EH (cell line): ENCODE data around the gene TYSND1.
"Not testable (repeated sequence)": the region's sequence is repeated elsewhere in the genome, so short reads cannot be mapped to it uniquely, and the experiment has no call there.

Source experiments
- DNase-seq: peaks from one replicate; pipeline ENCODE4 v3.0.0-alpha.2; 2015; ENCODE audit warnings: low read depth

The TYSND1 gene

GRCh38 chr10:70132098-70133029, 14.1 kb downstream of the TYSND1 start, which contains the start of gene AIFM2:
TSS of gene AIFM2 (minus strand) at chr10:70132825. CDS start at chr10:70124084, 8,741 bp downstream.
- peak; percentile 79 for DNase-seq

DNA sequence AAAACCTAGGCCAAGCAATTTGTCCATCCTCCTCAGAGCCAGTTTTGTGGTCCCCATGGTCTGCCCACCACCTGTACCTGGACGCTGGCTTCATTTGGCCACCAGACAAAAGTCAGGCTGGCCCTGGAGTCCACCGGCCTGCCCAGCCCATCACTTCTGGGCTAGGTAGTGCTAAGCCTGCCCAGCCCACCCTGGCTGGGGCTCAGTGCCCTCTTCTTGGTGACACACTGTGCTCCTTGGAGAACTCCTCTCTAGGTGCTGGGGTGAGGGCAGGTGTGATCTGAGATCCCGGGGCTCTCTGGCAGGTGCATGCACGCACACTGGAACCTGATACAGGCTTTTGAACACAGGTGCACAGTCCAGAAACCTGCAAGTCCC, 15.0 kb downstream of the TYSND1 start:
- no peak for DNase-seq

DNA sequence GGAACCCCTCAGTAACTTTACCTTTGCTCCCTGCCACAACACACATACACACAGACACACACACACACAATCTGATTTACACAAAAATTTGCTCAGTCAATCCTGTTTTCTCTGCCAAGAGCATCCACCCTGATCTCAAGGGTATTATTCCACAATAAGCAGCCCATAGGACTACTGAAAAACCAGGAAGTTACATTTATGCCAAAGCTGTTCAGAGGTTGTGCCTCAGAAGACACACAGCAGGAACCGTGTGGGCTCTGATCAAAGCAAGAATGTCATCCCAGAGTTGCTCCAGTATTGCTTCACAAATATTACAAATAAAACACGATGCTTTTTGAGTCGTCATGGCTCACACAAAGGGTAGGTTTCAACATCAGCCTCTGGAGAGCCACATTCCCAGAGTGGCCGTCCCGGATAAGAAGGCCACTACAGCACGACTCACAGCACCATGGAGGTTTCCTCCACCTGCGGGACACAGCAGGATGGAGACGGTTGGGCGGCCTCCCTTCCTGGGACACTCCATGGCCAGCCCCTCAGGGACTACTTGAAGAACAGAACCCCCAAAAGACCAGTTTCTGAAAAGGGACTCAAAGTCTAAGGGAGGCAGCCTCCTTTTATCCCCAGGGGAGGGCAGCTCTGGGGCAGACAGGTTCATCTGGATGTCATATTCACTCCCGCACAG, 15.5 kb downstream of the TYSND1 start:
- peak; percentile 55 for DNase-seq

DNA sequence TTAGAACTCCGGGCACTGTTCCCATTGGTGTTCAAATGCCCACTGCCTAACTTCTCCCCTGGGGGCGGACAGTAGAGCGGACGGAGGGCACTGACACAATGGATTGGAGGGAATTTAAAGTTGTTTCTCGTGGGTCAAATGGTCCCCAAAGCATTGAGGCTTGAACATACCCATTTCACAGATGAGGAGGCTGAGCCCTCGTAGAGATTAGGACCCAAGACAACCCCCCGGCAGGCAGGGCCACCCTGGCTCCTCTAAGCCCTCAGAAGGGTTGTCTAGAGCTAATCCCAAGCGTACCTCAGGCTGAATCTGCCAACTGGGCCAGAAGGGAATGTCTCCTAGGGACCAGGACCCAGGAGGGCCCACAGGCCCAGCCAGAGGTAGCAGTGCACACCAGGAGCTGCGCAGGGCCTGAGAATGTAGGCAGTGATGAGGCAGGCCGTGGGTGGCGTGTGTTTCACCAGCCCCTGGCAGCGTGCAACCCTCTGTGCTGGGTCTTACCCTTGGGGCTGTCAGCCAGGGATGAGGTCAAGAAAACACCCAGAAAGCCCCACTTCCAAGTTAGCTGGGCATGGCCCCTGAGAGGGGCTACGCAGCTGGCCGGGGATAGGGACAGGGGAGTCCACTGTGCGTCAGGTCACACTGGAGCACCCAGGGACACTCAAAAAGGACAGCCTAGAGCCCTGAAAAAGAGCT, 19.7 kb downstream of the TYSND1 start:
- DNase-seq = no peak

- no peak for DNase-seq
Observed at GRCh38 chr10:70125918-70126552, 20.5 kb downstream of the TYSND1 start.

GRCh38 chr10:70124918-70125317, 21.6 kb downstream of the TYSND1 start:
- DNase-seq = no peak

GRCh38 chr10:70124415-70124814, 22.1 kb downstream of the TYSND1 start:
- DNase-seq = no peak

- DNase-seq = no peak
Observed at GRCh38 chr10:70123817-70124216, 22.7 kb downstream of the TYSND1 start.

DNA sequence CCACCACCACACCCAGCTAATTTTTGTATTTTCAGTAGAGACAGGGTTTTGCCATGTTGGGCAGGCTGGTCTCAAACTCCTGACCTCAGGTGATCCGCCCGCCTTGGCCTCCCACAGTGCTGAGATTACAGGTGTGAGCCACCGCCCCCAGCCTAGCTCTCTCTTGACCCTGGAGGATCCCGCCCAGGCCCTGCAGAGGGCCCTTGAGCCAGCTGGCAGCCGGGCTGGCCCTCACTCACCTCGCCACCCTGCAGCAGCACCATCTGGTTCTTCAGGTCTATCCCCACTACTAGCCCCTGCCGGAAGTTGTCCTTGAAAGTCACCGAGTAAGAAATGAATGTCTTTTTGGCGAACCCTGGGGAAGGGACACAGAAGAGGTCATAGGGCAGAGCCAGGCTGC, 23.3 kb downstream of the TYSND1 start:
- not testable (repeated sequence) for DNase-seq

GRCh38 chr10:70122742-70123141, 23.8 kb downstream of the TYSND1 start:
- DNase-seq = peak; percentile 25

DNA sequence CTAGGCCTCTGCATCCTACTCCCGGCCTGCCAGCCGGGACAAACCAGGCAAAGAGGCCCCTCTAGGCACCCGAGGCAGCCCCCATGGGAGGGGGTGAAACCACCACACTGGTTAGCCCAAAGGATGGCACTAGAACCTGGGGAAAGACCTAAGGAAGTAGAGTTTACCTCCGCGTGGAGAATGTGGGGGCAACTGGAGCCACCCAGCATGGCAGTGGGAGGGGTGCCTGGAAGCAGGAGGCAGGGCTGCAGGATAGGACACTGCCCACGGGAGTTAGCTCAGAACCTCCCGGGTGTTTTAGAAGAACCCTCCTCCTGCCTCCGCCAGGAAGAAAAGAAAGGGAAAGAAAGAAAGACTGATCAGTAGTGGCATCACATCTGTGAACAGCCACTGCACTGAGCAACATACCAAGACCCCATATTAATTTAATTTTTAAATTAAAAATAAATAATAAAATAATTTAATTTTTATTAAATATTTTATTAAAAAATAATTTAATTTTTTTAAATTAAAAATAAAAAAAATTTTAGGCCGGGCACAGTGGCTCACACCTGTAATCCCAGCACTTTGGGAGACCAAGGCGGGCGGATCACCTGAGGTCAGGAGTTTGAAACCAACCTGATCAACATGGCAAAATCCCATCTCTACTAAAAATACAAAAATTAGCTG, 25.1 kb downstream of the TYSND1 start:
- no peak for DNase-seq

DNA sequence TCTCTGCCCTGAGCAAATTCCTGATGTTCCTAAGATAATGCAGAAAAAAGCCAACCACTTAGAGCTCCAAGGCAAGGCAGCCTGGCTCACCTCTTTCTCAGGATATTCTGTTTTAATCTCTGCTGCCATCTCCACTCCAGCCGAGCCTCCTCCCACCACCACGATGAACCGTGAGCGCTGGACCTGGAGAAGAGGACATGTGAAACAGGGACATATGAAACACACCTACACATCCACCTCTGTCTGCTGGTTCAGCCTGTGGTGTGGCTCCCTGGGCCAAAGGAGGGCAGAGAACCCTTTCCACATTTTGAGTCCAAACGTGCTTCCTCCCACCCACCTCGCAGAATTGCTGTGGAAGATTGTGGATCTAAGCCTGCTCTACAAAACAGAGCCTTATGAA, 26.1 kb downstream of the TYSND1 start:
- no peak for DNase-seq

- DNase-seq = no peak
Observed at GRCh38 chr10:70119623-70120022, 26.9 kb downstream of the TYSND1 start.

- DNase-seq = no peak
Observed at GRCh38 chr10:70119197-70119596, 27.3 kb downstream of the TYSND1 start.

DNA sequence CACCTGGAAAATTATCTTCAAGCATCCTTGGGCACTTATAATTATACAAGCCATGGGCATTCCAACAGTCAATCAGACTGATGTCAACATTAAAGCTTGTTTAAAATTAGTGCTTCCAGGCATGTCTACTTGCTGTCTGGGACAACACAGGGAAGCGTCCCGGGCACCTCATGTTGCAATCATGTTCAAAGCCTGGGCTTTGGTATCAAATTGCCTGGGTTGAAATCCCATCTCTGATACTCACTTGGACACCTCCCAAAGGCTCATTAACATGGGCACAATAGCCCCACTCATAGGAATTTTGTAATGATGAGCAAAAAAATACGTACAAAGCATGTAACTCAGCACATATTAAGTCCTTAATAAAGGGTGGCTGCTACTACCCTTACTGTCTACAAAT, 28.3 kb downstream of the TYSND1 start:
- peak; percentile 7 for DNase-seq

DNA sequence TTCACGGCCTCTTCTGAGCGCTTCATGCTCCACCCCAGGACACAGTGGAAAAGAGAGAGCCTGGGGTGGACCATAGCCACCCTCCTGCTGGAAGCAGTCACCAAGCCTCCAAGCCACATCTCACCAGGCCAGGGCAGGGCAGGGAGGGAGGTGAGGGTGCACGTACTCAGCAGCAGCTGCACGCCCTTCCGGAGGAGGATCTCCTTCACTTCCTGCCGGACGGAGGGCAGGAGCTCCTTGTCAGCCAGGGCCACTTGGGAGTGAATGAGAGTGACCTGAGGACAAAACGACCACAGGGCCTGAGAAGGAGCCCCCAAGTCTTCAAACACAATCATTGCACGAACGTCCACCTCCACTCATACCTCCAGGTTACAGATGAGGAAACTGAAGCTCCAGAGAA, 28.9 kb downstream of the TYSND1 start:
- no peak for DNase-seq

DNA sequence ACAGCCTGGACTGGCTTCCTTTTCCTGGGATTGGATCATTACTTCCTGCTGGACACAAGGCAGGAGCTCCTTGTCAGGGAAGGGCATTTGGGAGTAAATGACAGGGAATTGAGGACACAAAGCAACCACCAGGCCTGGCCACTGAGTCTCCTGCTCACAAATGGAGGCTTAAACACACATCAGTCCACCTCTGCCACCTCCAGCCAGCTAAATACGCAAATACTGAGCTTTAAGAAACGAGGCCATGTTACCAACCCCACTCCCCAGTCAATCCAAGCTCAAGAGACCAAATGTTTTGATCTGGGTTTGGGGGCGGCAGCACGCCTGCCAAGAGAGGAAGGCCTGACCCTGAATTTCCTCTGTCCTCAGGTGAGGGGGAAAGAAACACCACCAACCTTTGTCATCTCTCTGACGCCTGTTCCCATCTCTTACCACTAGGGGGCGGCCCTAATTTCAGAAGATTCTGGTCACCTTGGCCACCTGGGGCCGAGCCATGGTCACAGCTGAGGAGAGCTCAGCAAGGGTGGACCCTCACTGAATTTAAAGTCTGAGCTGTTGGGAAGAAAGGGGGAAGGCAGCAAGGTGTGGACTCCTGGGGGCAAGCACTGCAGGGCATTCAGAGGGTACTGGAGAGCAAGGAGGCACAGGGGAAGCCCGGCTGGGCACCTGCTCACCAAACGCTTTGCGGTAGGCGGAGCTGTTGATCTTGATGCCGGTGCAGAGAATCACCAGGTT, 30.4 kb downstream of the TYSND1 start:
- peak; percentile 37 for DNase-seq

GRCh38 chr10:70114902-70115301, 31.6 kb downstream of the TYSND1 start:
- DNase-seq = no peak

DNA sequence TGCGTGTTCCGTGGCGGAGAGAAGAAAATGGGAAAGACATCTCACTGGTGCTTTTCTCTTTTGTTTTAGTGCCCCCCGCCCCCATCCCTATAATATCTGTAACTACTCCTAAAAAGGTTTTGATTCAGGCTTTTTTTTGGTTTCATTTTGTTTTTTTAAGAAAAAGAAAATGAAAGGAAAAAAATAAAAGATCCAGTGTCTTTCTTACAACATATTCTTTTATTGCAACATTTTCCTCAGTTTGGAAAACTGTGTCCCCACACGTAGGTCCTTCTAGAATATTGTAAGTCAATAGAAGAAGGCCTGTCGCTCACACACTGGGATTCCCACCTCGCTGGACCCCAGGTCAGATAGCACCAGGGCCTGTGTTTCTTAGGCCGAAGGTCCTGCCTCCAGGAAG, 34.4 kb downstream of the TYSND1 start:
- DNase-seq = no peak

DNA sequence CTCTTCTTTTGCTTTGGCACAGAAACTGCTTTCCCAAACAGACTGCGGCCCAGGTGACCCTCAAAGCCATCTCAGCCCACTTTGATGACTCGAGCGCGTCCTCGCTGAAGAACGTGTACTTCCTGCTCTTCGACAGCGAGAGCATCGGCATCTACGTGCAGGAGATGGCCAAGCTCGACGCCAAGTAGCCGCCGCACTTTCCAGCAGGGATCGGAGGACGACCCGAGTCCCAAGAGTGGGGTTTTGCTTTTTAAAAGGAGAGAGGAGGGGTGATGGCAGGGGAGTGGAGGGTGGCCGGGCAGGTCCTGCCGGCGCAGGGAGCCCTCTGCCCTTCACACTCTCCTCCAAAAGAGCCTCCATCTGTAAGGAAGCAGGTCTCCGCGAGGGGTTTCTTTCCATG, 35.0 kb downstream of the TYSND1 start:
- no peak for DNase-seq
